ENCODE measurements around the gene PCDHA12. TPM values are rescaled to one million over a fixed set of nuclear protein-coding genes. Genes with fewer than 3 reads are reported as not detected.

PCDHA12 gene
- total and polyA plus RNA-seq, 2 experiments from 2014 or later = 7.2 to 18.7 TPM

DNA sequence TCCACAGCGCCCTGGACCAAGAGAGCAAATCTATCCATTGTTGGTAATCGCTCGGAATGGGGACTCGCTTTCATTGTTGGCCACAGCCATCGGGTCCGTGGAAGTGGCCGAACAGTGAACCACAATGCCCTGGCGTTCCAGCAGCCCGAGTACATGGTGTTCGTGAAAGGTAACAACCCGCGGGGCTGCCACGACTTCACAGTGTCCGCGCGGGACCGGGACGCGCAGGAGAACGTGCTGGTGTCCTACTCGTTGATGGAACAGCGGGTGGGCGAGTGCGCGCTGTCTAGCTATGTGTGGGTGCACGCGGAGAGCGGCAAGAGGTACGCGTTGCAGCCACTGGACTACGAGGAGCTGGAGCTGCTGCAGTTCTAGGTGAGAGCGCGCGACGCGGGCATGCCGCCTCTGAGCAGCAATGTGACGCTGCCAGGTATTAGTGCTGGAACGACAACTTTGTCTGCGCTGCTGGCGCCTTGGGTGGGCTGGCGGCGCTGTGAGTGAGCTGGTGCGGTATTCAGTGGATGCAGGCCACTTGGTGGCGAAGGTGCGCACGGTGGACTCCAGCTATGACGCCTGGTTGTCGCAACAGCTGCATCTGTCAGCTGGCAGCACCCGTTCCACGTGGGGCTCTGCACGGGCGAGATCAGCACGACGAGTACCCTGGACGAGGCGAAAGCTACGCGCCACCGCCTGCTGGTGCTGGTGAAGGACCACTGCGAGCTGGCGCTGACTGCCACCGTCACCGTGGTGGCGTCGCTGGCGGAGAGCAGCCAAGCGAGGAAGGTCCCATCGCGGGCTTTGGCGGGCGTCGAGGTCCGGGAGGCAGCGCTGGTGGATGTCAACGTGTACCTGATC lies 12.4 kb upstream of the PCDHA12 start:
- H3K36me3 ChIP-seq (replicated peaks; ENCODE audit: insufficient read depth, low read depth) = no peaks in the 10 kb centered on the region
- no peak overlapping the region for H2AFZ ChIP-seq
- 99% methylated on average over 75 of the region's 76 CpGs for WGBS (ENCODE audit: low lambda C conversion rate, missing lambda C conversion rate)
- no peaks in the 10 kb centered on the region for H3K27me3 ChIP-seq
- H3K4me2 ChIP-seq = no peak overlapping the region
- no peaks in the 10 kb centered on the region for H3K4me1 ChIP-seq (ENCODE audit: insufficient read depth)
- TF ChIP-seq EZH2 (IDR thresholded peaks at IDR 0.05; ENCODE audit: borderline replicate concordance) (no peak), EZH2phosphoT487 (IDR thresholded peaks at IDR 0.05; ENCODE audit: low read depth, severe bottlenecking, unreplicated experiment) (no peak)
- TF ChIP-seq, protein P1, sequence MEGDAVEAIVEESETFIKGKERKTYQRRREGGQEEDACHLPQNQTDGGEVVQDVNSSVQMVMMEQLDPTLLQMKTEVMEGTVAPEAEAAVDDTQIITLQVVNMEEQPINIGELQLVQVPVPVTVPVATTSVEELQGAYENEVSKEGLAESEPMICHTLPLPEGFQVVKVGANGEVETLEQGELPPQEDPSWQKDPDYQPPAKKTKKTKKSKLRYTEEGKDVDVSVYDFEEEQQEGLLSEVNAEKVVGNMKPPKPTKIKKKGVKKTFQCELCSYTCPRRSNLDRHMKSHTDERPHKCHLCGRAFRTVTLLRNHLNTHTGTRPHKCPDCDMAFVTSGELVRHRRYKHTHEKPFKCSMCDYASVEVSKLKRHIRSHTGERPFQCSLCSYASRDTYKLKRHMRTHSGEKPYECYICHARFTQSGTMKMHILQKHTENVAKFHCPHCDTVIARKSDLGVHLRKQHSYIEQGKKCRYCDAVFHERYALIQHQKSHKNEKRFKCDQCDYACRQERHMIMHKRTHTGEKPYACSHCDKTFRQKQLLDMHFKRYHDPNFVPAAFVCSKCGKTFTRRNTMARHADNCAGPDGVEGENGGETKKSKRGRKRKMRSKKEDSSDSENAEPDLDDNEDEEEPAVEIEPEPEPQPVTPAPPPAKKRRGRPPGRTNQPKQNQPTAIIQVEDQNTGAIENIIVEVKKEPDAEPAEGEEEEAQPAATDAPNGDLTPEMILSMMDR (IDR thresholded peaks at IDR 0.05; ENCODE audit: poor library complexity) = no peak
- no peaks in the 10 kb centered on the region for H3K9me2 ChIP-seq (replicated peaks; ENCODE audit: insufficient read depth)
- H3K9me3 ChIP-seq (ENCODE audit: low read depth) = peaks cover 11% of the 10 kb centered on the region
- no peak overlapping the region for H3K27ac ChIP-seq
- H4K20me1 ChIP-seq (ENCODE audit: insufficient read depth, poor library complexity, severe bottlenecking) = no peaks in the 10 kb centered on the region
- no peak overlapping the region for H3K4me3 ChIP-seq
- no peak for DNase-seq (ENCODE audit: low spot score)
- peaks cover 5% of the 10 kb centered on the region for H3K79me2 ChIP-seq

DNA sequence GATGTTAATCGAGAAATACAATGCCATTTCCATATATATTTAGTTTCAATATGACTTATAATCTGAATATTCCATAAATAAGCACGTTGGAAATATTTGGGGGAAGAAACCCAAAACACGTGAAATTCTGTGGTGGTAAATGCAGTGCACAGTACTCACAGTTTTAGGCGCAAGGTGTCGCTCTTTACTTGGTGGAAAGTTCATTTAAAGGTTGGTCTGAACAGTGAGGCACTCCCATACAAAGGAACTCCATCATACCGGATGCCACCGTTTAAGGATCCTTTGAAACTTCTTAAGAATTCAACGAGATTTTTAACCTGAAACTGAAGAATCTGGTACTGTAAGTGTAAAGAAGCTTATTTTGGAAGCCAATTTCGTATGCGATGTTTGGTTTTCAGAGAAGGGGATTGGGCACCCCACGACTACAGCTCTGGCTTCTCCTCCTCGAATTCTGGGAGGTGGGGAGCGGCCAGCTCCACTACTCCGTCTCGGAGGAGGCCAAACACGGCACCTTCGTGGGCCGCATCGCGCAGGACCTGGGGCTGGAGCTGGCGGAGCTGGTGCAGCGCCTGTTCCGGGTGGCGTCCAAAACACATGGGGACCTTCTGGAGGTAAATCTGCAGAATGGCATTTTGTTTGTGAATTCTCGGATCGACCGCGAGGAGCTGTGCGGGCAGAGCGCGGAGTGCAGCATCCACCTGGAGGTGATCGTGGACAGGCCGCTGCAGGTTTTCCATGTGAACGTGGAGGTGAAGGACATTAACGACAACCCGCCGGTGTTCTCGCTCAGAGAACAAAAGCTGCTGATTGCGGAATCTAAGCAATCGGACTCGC lies 6.2 kb upstream of the PCDHA12 start, which contains the start of gene PCDHA11:
TSS of gene PCDHA11 (plus strand) at position 237 of the 834 bp plus-strand sequence. CDS start at position 384, 147 bp downstream.
- Histone ChIP-seq H3K4me3 (no peak within 1 kb of the TSS), H3K27me3 (no peaks in the 10 kb centered on the region), H3K27ac (no peak within 1 kb of the TSS), H3K36me3 (replicated peaks; ENCODE audit: insufficient read depth, low read depth) (no peaks in the 10 kb centered on the region), H3K4me1 (ENCODE audit: insufficient read depth) (no peaks in the 10 kb centered on the region), H3K79me2 (peaks cover 11% of the 10 kb centered on the region), H4K20me1 (ENCODE audit: insufficient read depth, poor library complexity, severe bottlenecking) (no peaks in the 10 kb centered on the region), H3K9me3 (ENCODE audit: low read depth) (peaks cover 16% of the 10 kb centered on the region), H3K9me2 (replicated peaks; ENCODE audit: insufficient read depth) (no peaks in the 10 kb centered on the region), H2AFZ (no peak within 1 kb of the TSS), H3K4me2 (peak within 1 kb of the TSS; percentile 54)
- 75% methylated on average over 41 of the region's 41 CpGs for WGBS (ENCODE audit: low lambda C conversion rate, missing lambda C conversion rate)
- no peak for DNase-seq (ENCODE audit: low spot score)
- no peak for TF ChIP-seq EZH2phosphoT487 (IDR thresholded peaks at IDR 0.05; ENCODE audit: low read depth, severe bottlenecking, unreplicated experiment)
- TF ChIP-seq, protein P1 (IDR thresholded peaks at IDR 0.05; ENCODE audit: poor library complexity) = peak; percentile 19

DNA sequence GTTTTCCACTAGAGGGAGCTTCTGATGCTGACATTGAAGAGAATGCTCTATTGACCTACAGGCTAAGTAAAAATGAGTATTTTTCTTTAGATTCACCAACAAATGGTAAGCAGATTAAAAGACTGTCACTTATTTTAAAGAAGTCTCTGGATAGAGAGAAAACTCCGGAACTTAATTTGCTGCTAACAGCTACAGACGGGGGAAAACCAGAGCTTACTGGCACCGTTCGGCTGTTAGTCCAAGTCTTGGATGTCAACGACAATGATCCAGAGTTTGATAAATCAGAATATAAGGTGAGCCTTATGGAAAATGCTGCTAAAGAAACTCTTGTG lies 5.6 kb upstream of the PCDHA12 start:
- H2AFZ ChIP-seq = no peak overlapping the region
- H3K79me2 ChIP-seq = peaks cover 11% of the 10 kb centered on the region
- no peak overlapping the region for H3K4me3 ChIP-seq
- WGBS (ENCODE audit: low lambda C conversion rate, missing lambda C conversion rate) = 95% methylated on average over 5 of the region's 5 CpGs
- H3K9me3 ChIP-seq (ENCODE audit: low read depth) = peaks cover 16% of the 10 kb centered on the region
- H3K4me2 ChIP-seq = peak overlapping the region; percentile 54
- no peaks in the 10 kb centered on the region for H4K20me1 ChIP-seq (ENCODE audit: insufficient read depth, poor library complexity, severe bottlenecking)
- H3K27me3 ChIP-seq = no peaks in the 10 kb centered on the region
- no peak for TF ChIP-seq EZH2 (IDR thresholded peaks at IDR 0.05; ENCODE audit: borderline replicate concordance)
- no peak for TF ChIP-seq EZH2phosphoT487 (IDR thresholded peaks at IDR 0.05; ENCODE audit: low read depth, severe bottlenecking, unreplicated experiment)
- TF ChIP-seq, protein P1 (IDR thresholded peaks at IDR 0.05; ENCODE audit: poor library complexity) = peak; percentile 5
- H3K27ac ChIP-seq = no peak overlapping the region
- no peaks in the 10 kb centered on the region for H3K4me1 ChIP-seq (ENCODE audit: insufficient read depth)
- no peak for DNase-seq (ENCODE audit: low spot score)
- H3K36me3 ChIP-seq (replicated peaks; ENCODE audit: insufficient read depth, low read depth) = no peaks in the 10 kb centered on the region
- H3K9me2 ChIP-seq (replicated peaks; ENCODE audit: insufficient read depth) = no peaks in the 10 kb centered on the region
